CD8-positive, alpha-beta memory T cell (primary cell): ENCODE measurements around the gene DGKI. TPM values are rescaled to one million over a fixed set of nuclear protein-coding genes. Genes with fewer than 3 reads are reported as not detected.

Experiments
- CTCF ChIA-PET: fragments of 350-600 bp; sonication (Branson Sonifier 250); formaldehyde crosslinking; loops from one replicate; lab custom pipeline; 2021; ENCODE audit warnings: antibody characterized with exemption; lab: Charles Lee
- POLR2A ChIA-PET: fragments of 350-600 bp; sonication (Branson Sonifier 250); formaldehyde crosslinking; loops from one replicate; lab custom pipeline; 2021; ENCODE audit warnings: antibody characterized with exemption; lab: Charles Lee
- DNase-seq, 5 donors: peaks; one replicate each; pipeline versions ENCODE4 v3.0.0 to v3.0.0-alpha.2; 2020 to 2022; ENCODE audit warnings: mixed read lengths in 1 of 5
- H3K27ac ChIP-seq: one replicate; pipeline ENCODE4 v1.7.0; 2013; ENCODE audit warnings: low read depth, mild to moderate bottlenecking, low read length, moderate library complexity
- H3K27me3 ChIP-seq: 2 replicates; pipeline ENCODE4 v1.7.0; 2013; ENCODE audit warnings: low read length, mild to moderate bottlenecking; ENCODE audit not compliant: insufficient read depth, poor library complexity, severe bottlenecking
- H3K36me3 ChIP-seq: 2 replicates; pipeline ENCODE4 v1.7.0; 2013; ENCODE audit warnings: mild to moderate bottlenecking, low read length, moderate library complexity; ENCODE audit not compliant: insufficient read depth
- H3K4me1 ChIP-seq: 2 replicates; pipeline ENCODE4 v1.7.0; 2013; ENCODE audit warnings: mild to moderate bottlenecking, low read length, moderate library complexity; ENCODE audit not compliant: insufficient read depth
- H3K4me3 ChIP-seq: 2 replicates; pipeline ENCODE4 v1.7.0; 2013; ENCODE audit warnings: mild to moderate bottlenecking, low read length
- H3K9me3 ChIP-seq: 2 replicates; pipeline ENCODE4 v1.7.0; 2013; ENCODE audit warnings: mild to moderate bottlenecking, low read length
- H3K27ac Mint-ChIP-seq, 8 donors: one replicate each; pipeline ENCODE4 v1.8.0; 2020 to 2021; ENCODE audit warnings: mixed read lengths in 8 of 8, mild to moderate bottlenecking in 6 of 8, inconsistent platforms in 3 of 8, moderate library complexity in 3 of 8
- H3K27me3 Mint-ChIP-seq, 2 donors: one replicate each; pipeline ENCODE4 v1.8.0; 2020 to 2021; ENCODE audit warnings: mixed read lengths in 2 of 2, mild to moderate bottlenecking in 1 of 2, moderate library complexity in 1 of 2
- H3K36me3 Mint-ChIP-seq, 3 donors: one replicate each; pipeline ENCODE4 v1.8.0; 2020 to 2021; ENCODE audit warnings: mixed read lengths in 3 of 3, inconsistent platforms in 1 of 3, mild to moderate bottlenecking in 1 of 3
- H3K4me1 Mint-ChIP-seq, 3 donors: one replicate each; pipeline ENCODE4 v1.8.0; 2020 to 2021; ENCODE audit warnings: mixed read lengths in 3 of 3, inconsistent platforms in 1 of 3, mild to moderate bottlenecking in 1 of 3
- H3K4me3 Mint-ChIP-seq, 7 donors: one replicate each; pipeline ENCODE4 v1.8.0; 2020 to 2021; ENCODE audit warnings: mixed read lengths in 7 of 7, mild to moderate bottlenecking in 6 of 7, moderate library complexity in 4 of 7, inconsistent platforms in 2 of 7
- H3K9me3 Mint-ChIP-seq, 5 donors: one replicate each; pipeline ENCODE4 v1.8.0; 2020 to 2022; ENCODE audit warnings: mixed read lengths in 5 of 5, mild to moderate bottlenecking in 3 of 5, moderate library complexity in 2 of 5, inconsistent platforms in 1 of 5
- polyA plus RNA-seq: library from polyadenylated mRNA; unstranded; fragments of 300-500 nt; fragmentation: Illumina TruSeq; gene quantifications from one replicate; pipeline ENCODE4 v1.2.3, GENCODE V29; 2021
- total RNA-seq, 2 experiments: library from RNA; stranded (reverse); gene quantifications; one replicate each; pipeline ENCODE4 v1.2.3, GENCODE V29; 2021

The DGKI gene
- total and polyA plus RNA-seq, 3 experiments from 2014 or later, result 1.3 to 1.4 TPM; not detected in 1

DNA sequence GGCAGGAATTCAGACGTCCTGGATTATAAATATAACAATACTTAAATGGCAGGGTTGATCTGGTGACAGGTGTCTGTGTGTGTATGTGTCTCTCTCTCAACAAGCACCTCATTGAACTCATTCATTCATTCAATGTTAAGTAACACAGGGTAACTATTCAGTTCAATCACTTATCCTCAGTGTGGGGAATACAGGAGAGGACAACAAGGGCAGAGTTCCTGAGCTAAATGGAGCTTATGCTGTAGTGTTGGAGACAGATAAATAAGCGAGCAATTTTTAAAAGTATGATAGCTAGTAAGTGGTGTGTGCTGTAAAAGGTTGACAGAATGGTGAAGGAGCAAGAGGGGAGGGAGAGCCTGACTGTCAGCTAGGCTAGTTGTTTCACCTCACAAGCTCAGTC, 178.4 kb downstream of the DGKI start:
- H3K4me3 Mint-ChIP-seq, result no peak overlapping the region
- no peaks in the 10 kb centered on the region for H3K9me3 Mint-ChIP-seq

GRCh38 chr7:137667633-137668387, 179.0 kb downstream of the DGKI start:
- no peaks in the 10 kb centered on the region for H3K4me1 Mint-ChIP-seq
- no peaks in the 10 kb centered on the region for H3K36me3 ChIP-seq
- H3K27me3 ChIP-seq, result no peaks in the 10 kb centered on the region
- H3K4me3 Mint-ChIP-seq, result no peak overlapping the region
- DNase-seq, result no peak
- no peaks in the 10 kb centered on the region for H3K9me3 ChIP-seq
- no peak overlapping the region for H3K4me3 ChIP-seq
- H3K36me3 Mint-ChIP-seq, result no peaks in the 10 kb centered on the region
- peaks cover 5 to 7% of the 10 kb centered on the region in 2 donors for H3K27me3 Mint-ChIP-seq
- ChIA-PET POLR2A (no interaction called here), CTCF (interaction anchor here (0.8 to 2.2 kb wide), 2 partner anchors 11 kb away, joined by 3 to 5 read pairs; no protein-coding TSS in a partner anchor)
- H3K4me1 ChIP-seq, result no peaks in the 10 kb centered on the region
- no peaks in the 10 kb centered on the region for H3K9me3 Mint-ChIP-seq
- H3K27ac Mint-ChIP-seq, result no peak overlapping the region
- no peak overlapping the region for H3K27ac ChIP-seq

More for the DNA sequence above, 178.4 kb downstream of the DGKI start:
- H3K36me3 ChIP-seq, result no peaks in the 10 kb centered on the region
- no peaks in the 10 kb centered on the region for H3K9me3 ChIP-seq
- H3K27me3 Mint-ChIP-seq, result peaks cover 2 to 5% of the 10 kb centered on the region in 2 donors
- H3K27ac ChIP-seq, result no peak overlapping the region
- CTCF ChIA-PET, result interaction anchor here (2.2 kb wide), 1 partner anchor 12 kb away, joined by 5 read pairs; no protein-coding TSS in a partner anchor
- no peak overlapping the region for H3K4me3 ChIP-seq
- no peak overlapping the region for H3K27ac Mint-ChIP-seq
- H3K4me1 ChIP-seq, result no peaks in the 10 kb centered on the region
- no peaks in the 10 kb centered on the region for H3K4me1 Mint-ChIP-seq
- no peak for DNase-seq
- H3K36me3 Mint-ChIP-seq, result no peaks in the 10 kb centered on the region
- no peaks in the 10 kb centered on the region for H3K27me3 ChIP-seq
- POLR2A ChIA-PET, result no interaction called here

GRCh38 chr7:137664846-137665245, 181.9 kb downstream of the DGKI start:
- Mint-ChIP-seq H3K9me3 (no peaks in the 10 kb centered on the region), H3K4me1 (no peaks in the 10 kb centered on the region), H3K4me3 (no peak overlapping the region), H3K27me3 (peaks cover 6 to 13% of the 10 kb centered on the region in 2 donors), H3K36me3 (no peaks in the 10 kb centered on the region), H3K27ac (no peak overlapping the region)
- ChIA-PET POLR2A (no interaction called here), CTCF (interaction anchor here (1.6 kb wide), 1 partner anchor 8 kb away, joined by 3 read pairs; no protein-coding TSS in a partner anchor)
- H3K27ac ChIP-seq, result no peak overlapping the region
- no peak overlapping the region for H3K4me3 ChIP-seq
- no peaks in the 10 kb centered on the region for H3K27me3 ChIP-seq
- no peaks in the 10 kb centered on the region for H3K4me1 ChIP-seq
- DNase-seq, result no peak
- H3K9me3 ChIP-seq, result no peaks in the 10 kb centered on the region
- H3K36me3 ChIP-seq, result no peaks in the 10 kb centered on the region

GRCh38 chr7:137661634-137662033, 185.1 kb downstream of the DGKI start:
- Mint-ChIP-seq H3K4me1 (no peaks in the 10 kb centered on the region), H3K9me3 (no peaks in the 10 kb centered on the region), H3K27ac (no peak overlapping the region), H3K36me3 (no peaks in the 10 kb centered on the region), H3K27me3 (peaks cover 6 to 19% of the 10 kb centered on the region in 2 donors), H3K4me3 (peak overlapping the region in 1 of 7 donors; percentile 23)
- H3K27me3 ChIP-seq, result no peaks in the 10 kb centered on the region
- ChIA-PET POLR2A (no interaction called here), CTCF (no interaction called here)
- H3K27ac ChIP-seq, result no peak overlapping the region
- no peak overlapping the region for H3K4me3 ChIP-seq
- no peak for DNase-seq
- no peaks in the 10 kb centered on the region for H3K4me1 ChIP-seq
- no peaks in the 10 kb centered on the region for H3K36me3 ChIP-seq
- no peaks in the 10 kb centered on the region for H3K9me3 ChIP-seq

- Histone ChIP-seq H3K27ac (no peak overlapping the region), H3K36me3 (no peaks in the 10 kb centered on the region), H3K27me3 (no peaks in the 10 kb centered on the region), H3K4me3 (no peak overlapping the region), H3K4me1 (no peaks in the 10 kb centered on the region), H3K9me3 (no peaks in the 10 kb centered on the region)
- H3K27ac Mint-ChIP-seq, result no peak overlapping the region
- no peaks in the 10 kb centered on the region for H3K9me3 Mint-ChIP-seq
- H3K36me3 Mint-ChIP-seq, result no peaks in the 10 kb centered on the region
- peaks cover 0 to 1% (median 0%) of the 10 kb centered on the region in 3 donors for H3K4me1 Mint-ChIP-seq
- ChIA-PET CTCF (interaction anchor here (1.3 kb wide), 1 partner anchor 12 kb away, joined by 3 read pairs; no protein-coding TSS in a partner anchor), POLR2A (no interaction called here)
- no peak overlapping the region for H3K4me3 Mint-ChIP-seq
- no peak for DNase-seq
- H3K27me3 Mint-ChIP-seq, result peaks cover 2 to 20% of the 10 kb centered on the region in 2 donors
Measured at GRCh38 chr7:137658190-137658900, 188.4 kb downstream of the DGKI start.

GRCh38 chr7:137657476-137658189, 189.1 kb downstream of the DGKI start:
- peaks cover 2 to 14% of the 10 kb centered on the region in 2 donors for H3K27me3 Mint-ChIP-seq
- ChIA-PET CTCF (interaction anchor here (1.2 to 1.3 kb wide), 2 partner anchors 8 to 13 kb away, joined by 3 read pairs; no protein-coding TSS in a partner anchor), POLR2A (no interaction called here)
- no peak overlapping the region for H3K27ac Mint-ChIP-seq
- H3K9me3 Mint-ChIP-seq, result no peaks in the 10 kb centered on the region
- H3K36me3 ChIP-seq, result no peaks in the 10 kb centered on the region
- H3K4me3 ChIP-seq, result no peak overlapping the region
- peaks cover 0 to 1% (median 0%) of the 10 kb centered on the region in 3 donors for H3K4me1 Mint-ChIP-seq
- DNase-seq, result no peak
- H3K4me3 Mint-ChIP-seq, result no peak overlapping the region
- no peaks in the 10 kb centered on the region for H3K36me3 Mint-ChIP-seq
- H3K9me3 ChIP-seq, result no peaks in the 10 kb centered on the region
- no peak overlapping the region for H3K27ac ChIP-seq
- no peaks in the 10 kb centered on the region for H3K4me1 ChIP-seq
- no peaks in the 10 kb centered on the region for H3K27me3 ChIP-seq

DNA sequence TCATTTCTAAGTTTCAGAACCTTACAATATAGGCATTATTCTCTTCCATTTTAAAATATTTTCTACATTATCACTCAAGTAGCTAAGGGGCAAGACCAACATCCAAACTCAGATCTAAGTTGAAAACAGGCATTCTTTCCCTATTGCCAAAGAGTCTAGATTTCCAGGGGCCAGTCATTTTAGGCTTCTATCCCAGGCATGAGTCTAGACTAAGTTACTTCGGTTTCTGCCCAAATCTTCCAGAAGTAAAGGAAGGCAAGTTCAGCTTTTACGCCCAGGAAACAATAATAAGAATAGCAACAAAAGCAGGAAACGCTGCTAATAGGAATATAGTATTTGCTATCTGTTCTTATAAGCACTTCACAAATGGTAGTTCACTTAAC, 189.9 kb downstream of the DGKI start:
- no peak overlapping the region for H3K27ac ChIP-seq
- Mint-ChIP-seq H3K4me1 (peaks cover 0 to 1% (median 0%) of the 10 kb centered on the region in 3 donors), H3K27me3 (peaks cover 0 to 11% of the 10 kb centered on the region in 2 donors), H3K27ac (no peak overlapping the region), H3K9me3 (no peaks in the 10 kb centered on the region), H3K36me3 (no peaks in the 10 kb centered on the region), H3K4me3 (no peak overlapping the region)
- DNase-seq, result no peak
- no peaks in the 10 kb centered on the region for H3K36me3 ChIP-seq
- H3K27me3 ChIP-seq, result no peaks in the 10 kb centered on the region
- POLR2A ChIA-PET, result no interaction called here
- no peak overlapping the region for H3K4me3 ChIP-seq
- no peaks in the 10 kb centered on the region for H3K4me1 ChIP-seq
- CTCF ChIA-PET, result interaction anchor here (0.6 to 1.3 kb wide), 5 partner anchors 9 to 346 kb away, joined by 3 to 5 read pairs (median 3); no protein-coding TSS in a partner anchor
- no peaks in the 10 kb centered on the region for H3K9me3 ChIP-seq
